Measurements from ENCODE around the gene TPM4. TPM values are rescaled to one million over a fixed set of nuclear protein-coding genes. Genes with fewer than 3 reads are reported as not detected.

Gene TPM4
- total RNA-seq (2022; extraction: Qiagen RNA extraction; ENCODE audit: low read depth) = 393 to 517 TPM (median 492 TPM) in 5 replicates

DNA sequence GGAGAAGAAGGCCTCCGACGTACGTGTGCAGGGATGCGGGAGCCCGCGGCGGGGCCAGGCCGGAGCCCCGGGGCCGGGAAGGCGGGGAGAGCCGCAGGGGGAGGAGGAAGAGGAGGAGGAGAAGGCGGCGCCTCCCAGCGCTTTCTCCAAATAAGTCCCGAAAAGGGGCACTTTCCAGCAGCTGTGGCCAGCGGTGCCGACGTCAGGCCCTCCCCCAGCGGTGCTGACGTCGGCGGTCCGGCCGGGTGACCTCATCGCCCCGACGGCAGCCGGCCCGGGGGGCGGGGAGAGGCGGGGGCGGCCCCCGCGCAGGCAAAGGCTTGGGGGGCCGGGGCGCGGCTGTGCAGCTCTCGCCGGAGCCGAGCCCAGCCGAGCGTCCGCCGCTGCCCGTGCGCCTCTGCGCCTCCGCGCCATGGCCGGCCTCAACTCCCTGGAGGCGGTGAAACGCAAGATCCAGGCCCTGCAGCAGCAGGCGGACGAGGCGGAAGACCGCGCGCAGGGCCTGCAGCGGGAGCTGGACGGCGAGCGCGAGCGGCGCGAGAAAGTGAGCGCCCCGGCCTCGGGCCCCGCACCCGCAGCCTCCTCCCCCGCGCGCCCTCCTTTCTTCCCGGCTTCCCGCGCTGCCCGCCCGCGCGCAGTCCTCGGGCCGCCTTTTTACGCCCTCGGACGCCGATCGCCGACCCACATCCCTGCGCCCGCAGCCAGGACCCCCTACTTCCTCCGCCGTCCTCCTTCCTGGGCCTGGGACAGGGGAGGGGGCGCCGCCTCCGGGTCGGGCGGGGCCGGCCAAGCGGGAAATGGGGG, at the start of gene TPM4:
TSS of gene TPM4 (plus strand) at position 342 of the 804 bp plus-strand sequence. CDS start at position 413, 71 bp downstream.

DNA sequence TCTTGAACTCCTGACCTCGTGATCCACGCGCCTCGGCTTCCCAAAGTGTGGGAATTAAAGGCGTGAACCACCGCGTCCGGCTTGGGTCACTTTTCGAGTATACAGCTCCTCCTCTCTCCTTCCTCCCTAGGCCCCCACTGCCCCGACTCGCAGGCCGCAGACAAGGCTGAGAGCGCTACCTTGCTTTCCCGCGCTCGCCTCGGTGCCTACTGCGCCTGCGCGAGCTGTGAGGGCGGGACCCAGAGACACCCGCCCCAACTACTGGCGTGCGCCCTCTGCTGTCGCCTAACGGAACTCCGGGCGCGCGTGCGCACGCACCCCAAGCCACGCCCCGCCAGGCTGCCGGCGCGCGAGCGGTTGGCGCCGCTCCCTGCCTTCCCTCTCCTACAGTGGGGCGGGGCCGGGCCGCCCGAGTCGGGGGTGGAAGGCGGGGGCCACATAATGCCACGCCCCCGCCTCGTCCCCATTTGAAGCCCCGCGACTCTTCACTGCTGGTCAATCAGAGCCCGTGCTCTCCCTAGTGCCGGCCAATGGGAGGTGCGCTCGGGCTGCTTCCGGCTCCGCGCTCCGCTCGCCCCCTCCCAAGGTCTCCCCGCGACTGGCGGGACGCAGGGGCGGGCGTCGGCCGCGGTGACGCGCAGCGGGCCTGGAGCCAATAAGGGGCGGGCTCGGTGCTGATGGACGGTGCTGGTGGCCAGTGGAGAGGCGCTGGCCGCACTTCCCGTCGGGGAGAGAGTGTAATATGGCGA, 35.0 kb downstream of the TPM4 start, which contains the start of gene RAB8A:
TSS of gene RAB8A (plus strand) at position 730 of the 749 bp plus-strand sequence. CDS start at position 743, 13 bp downstream.

DNA sequence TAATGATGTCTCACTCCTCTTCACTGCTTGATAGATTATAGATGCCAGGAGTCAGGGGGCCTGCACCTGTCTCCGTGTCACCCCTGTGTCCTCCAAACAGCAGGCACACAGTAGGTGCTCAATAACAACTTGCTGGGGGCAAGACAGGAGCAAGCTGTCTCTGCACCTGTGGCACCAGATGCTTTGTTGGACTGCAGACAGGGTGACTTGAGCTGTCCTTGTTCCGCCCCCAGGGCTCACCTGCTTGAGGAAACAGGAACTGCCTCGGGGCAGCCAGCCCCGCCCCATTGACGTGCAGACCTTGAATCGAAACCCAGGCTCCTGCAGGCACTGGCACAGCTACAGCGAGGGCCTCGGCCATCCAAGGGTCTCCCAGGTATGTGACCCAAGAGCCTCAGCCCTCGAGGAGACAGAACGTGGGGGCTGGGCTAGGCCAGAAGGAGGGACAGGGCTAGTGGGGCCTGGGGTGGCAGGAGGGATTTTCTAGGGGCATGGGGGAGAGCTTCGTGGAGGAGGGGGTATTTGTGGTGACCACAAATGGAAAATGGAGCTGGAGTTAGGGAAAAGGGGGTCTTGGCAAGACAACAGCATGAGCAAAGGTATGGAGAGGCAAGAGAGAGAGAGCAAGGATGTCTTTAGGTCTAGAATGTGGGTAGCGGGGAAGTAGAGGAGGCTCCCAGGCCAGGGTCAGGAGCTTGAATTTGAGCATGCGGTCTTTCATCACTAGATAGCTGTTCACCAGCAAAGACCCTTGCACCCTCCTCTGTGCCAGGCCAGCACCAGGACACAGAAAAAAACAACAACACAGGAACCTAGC, 67.3 kb downstream of the TPM4 start, which contains the start of gene HSH2D:
TSS of gene HSH2D (plus strand) at position 287 of the 817 bp plus-strand sequence. CDS start 5,066 bp downstream, outside the sequence.

Other genes with a start within 250 kb of the TPM4 start
- 0.08 to 0.49 TPM (median 0.30 TPM) in 4 of 5 replicates, not detected in the other for gene CYP4F2, start 178.4 kb upstream of the TPM4 start, total RNA-seq (2022; extraction: Qiagen RNA extraction; ENCODE audit: low read depth)
- 5.1 to 7.4 TPM (median 5.1 TPM) in 5 replicates for gene CYP4F11, start 142.0 kb upstream of the TPM4 start, total RNA-seq (2022; extraction: Qiagen RNA extraction; ENCODE audit: low read depth)
- gene OR10H4, start 127.5 kb upstream of the TPM4 start, total RNA-seq (2022; extraction: Qiagen RNA extraction; ENCODE audit: low read depth) = not detected in 5 replicates
- 49.7 to 83.1 TPM (median 52.4 TPM) in 5 replicates for gene RAB8A, start 35.4 kb downstream of the TPM4 start, total RNA-seq (2022; extraction: Qiagen RNA extraction; ENCODE audit: low read depth)
- gene HSH2D, start 67.2 kb downstream of the TPM4 start, total RNA-seq (2022; extraction: Qiagen RNA extraction; ENCODE audit: low read depth) = 0.09 to 0.14 TPM in 2 of 5 replicates, not detected in the others
- not detected in 5 replicates for gene CIB3, start 97.0 kb downstream of the TPM4 start, total RNA-seq (2022; extraction: Qiagen RNA extraction; ENCODE audit: low read depth)
- 92.9 to 102 TPM (median 95.9 TPM) in 5 replicates for gene FAM32A, start 108.9 kb downstream of the TPM4 start, total RNA-seq (2022; extraction: Qiagen RNA extraction; ENCODE audit: low read depth)
- 65.1 to 68.3 TPM (median 66.3 TPM) in 5 replicates for gene AP1M1, start 121.4 kb downstream of the TPM4 start, total RNA-seq (2022; extraction: Qiagen RNA extraction; ENCODE audit: low read depth)
- 16.9 to 30.9 TPM (median 28.7 TPM) in 5 replicates for gene KLF2, start 248.3 kb downstream of the TPM4 start, total RNA-seq (2022; extraction: Qiagen RNA extraction; ENCODE audit: low read depth)

All from A549 treated with GW870086 at 1 μM for 4 hours (cell line).